HL-60 (cell line): ENCODE data around the gene PCID2.

Source experiments
- DNase-seq, 2 experiments: peaks; one replicate each; pipeline ENCODE4 v3.0.0-alpha.2; 2010 to 2020; ENCODE audit warnings: low read depth in 1 of 2, low spot score in 1 of 2
- H3K27ac ChIP-seq: fragments of 250-450 bp; sonication (Bioruptor Pico); replicated peaks from 2 replicates; pipeline ENCODE4 v1.5.1; 2020; ENCODE audit warnings: mild to moderate bottlenecking, moderate library complexity
- H3K27me3 ChIP-seq: fragments of 250-450 bp; sonication (Bioruptor Pico); 2 replicates; pipeline ENCODE4 v1.5.1; 2021; ENCODE audit warnings: mild to moderate bottlenecking, moderate library complexity; ENCODE audit not compliant: insufficient read depth, poor library complexity, severe bottlenecking
- H3K4me3 ChIP-seq: replicated peaks from 2 replicates; pipeline ENCODE4 v1.5.1; 2011; ENCODE audit warnings: mild to moderate bottlenecking, control low read depth, low read length; ENCODE audit not compliant: insufficient read depth
- GABPA ChIP-seq: IDR thresholded peaks from 2 replicates; pipeline ENCODE4 v1.6.1; 2012; ENCODE audit warnings: low read depth
- POLR2AphosphoS5 ChIP-seq: IDR thresholded peaks from 2 replicates; pipeline ENCODE4 v1.6.1; 2012; ENCODE audit warnings: low read depth
- SPI1 ChIP-seq: IDR thresholded peaks from 2 replicates; pipeline ENCODE4 v1.6.1; 2012; ENCODE audit warnings: low read depth, mild to moderate bottlenecking, borderline replicate concordance
- TF ChIP-seq, protein P1 (sequence below): IDR thresholded peaks from 2 replicates; pipeline ENCODE4 v1.6.1; 2012; ENCODE audit warnings: low read depth; ENCODE audit not compliant: insufficient replicate concordance
- TF ChIP-seq, protein P2 (sequence below): IDR thresholded peaks from one replicate; pipeline ENCODE4 v1.5.1; 2011; ENCODE audit warnings: low read length, control low read depth, inconsistent platforms; ENCODE audit not compliant: insufficient read depth

Gene PCID2

GRCh38 chr13:113143466-113144254 is 64.8 kb downstream of the PCID2 start:
- TF ChIP-seq GABPA (no peak), POLR2AphosphoS5 (no peak)
- TF ChIP-seq, protein P1, sequence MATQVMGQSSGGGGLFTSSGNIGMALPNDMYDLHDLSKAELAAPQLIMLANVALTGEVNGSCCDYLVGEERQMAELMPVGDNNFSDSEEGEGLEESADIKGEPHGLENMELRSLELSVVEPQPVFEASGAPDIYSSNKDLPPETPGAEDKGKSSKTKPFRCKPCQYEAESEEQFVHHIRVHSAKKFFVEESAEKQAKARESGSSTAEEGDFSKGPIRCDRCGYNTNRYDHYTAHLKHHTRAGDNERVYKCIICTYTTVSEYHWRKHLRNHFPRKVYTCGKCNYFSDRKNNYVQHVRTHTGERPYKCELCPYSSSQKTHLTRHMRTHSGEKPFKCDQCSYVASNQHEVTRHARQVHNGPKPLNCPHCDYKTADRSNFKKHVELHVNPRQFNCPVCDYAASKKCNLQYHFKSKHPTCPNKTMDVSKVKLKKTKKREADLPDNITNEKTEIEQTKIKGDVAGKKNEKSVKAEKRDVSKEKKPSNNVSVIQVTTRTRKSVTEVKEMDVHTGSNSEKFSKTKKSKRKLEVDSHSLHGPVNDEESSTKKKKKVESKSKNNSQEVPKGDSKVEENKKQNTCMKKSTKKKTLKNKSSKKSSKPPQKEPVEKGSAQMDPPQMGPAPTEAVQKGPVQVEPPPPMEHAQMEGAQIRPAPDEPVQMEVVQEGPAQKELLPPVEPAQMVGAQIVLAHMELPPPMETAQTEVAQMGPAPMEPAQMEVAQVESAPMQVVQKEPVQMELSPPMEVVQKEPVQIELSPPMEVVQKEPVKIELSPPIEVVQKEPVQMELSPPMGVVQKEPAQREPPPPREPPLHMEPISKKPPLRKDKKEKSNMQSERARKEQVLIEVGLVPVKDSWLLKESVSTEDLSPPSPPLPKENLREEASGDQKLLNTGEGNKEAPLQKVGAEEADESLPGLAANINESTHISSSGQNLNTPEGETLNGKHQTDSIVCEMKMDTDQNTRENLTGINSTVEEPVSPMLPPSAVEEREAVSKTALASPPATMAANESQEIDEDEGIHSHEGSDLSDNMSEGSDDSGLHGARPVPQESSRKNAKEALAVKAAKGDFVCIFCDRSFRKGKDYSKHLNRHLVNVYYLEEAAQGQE, result no peak
- no peak for DNase-seq
- H3K4me3 ChIP-seq, result no peak overlapping the region
- H3K27ac ChIP-seq, result no peak overlapping the region
- no peaks in the 10 kb centered on the region for H3K27me3 ChIP-seq

GRCh38 chr13:113142876-113143275 is 65.6 kb downstream of the PCID2 start:
- TF ChIP-seq POLR2AphosphoS5 (no peak), GABPA (no peak), SPI1 (no peak)
- TF ChIP-seq, protein P2, sequence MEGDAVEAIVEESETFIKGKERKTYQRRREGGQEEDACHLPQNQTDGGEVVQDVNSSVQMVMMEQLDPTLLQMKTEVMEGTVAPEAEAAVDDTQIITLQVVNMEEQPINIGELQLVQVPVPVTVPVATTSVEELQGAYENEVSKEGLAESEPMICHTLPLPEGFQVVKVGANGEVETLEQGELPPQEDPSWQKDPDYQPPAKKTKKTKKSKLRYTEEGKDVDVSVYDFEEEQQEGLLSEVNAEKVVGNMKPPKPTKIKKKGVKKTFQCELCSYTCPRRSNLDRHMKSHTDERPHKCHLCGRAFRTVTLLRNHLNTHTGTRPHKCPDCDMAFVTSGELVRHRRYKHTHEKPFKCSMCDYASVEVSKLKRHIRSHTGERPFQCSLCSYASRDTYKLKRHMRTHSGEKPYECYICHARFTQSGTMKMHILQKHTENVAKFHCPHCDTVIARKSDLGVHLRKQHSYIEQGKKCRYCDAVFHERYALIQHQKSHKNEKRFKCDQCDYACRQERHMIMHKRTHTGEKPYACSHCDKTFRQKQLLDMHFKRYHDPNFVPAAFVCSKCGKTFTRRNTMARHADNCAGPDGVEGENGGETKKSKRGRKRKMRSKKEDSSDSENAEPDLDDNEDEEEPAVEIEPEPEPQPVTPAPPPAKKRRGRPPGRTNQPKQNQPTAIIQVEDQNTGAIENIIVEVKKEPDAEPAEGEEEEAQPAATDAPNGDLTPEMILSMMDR, result no peak
- TF ChIP-seq, protein P1, result no peak
- DNase-seq, result no peak
- no peak overlapping the region for H3K4me3 ChIP-seq
- H3K27me3 ChIP-seq, result no peaks in the 10 kb centered on the region
- H3K27ac ChIP-seq, result no peak overlapping the region

DNA sequence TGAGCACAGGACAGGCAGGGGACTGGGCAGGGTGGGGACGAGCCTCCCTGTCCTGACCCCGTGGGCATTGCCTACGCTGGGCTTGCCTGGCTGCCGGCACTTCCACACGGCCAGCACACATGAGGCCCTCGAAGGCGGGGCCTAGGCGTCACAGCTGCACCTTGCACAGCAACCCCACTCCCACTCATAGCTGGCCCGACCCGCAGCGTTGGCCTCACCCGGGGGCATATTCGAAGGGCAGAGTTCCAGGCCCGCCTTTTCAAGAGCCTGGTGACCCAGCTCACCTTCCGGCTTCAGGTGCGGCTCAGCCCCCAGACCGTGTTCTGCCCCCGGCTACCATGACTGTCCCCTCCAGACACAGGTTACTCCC is 66.9 kb downstream of the PCID2 start:
- no peak for DNase-seq
- Histone ChIP-seq H3K27me3 (no peaks in the 10 kb centered on the region), H3K4me3 (no peak overlapping the region), H3K27ac (no peak overlapping the region)
- TF ChIP-seq, protein P1, result no peak
- TF ChIP-seq GABPA (no peak), SPI1 (no peak), POLR2AphosphoS5 (no peak)
- TF ChIP-seq, protein P2, result no peak
